Dendritic cell treated with granulocyte-macrophage colony-stimulating factor and Interleukin-4, amounts not matched to agents 40 ng/mL and 50 ng/mL, for 4 days (primary cell): ENCODE results near the gene CALB2.

Source experiments
- H3K27ac Mint-ChIP-seq: one replicate; pipeline ENCODE4 v1.8.0; 2022; ENCODE audit warnings: mild to moderate bottlenecking, mixed read lengths
- H3K27me3 Mint-ChIP-seq: one replicate; pipeline ENCODE4 v1.8.0; 2022; ENCODE audit warnings: mild to moderate bottlenecking, mixed read lengths
- H3K36me3 Mint-ChIP-seq: one replicate; pipeline ENCODE4 v1.8.0; 2022; ENCODE audit warnings: low read depth, mixed read lengths
- H3K4me1 Mint-ChIP-seq: one replicate; pipeline ENCODE4 v1.8.0; 2022; ENCODE audit warnings: low read depth, mixed read lengths
- H3K4me3 Mint-ChIP-seq: one replicate; pipeline ENCODE4 v1.8.0; 2022; ENCODE audit warnings: mild to moderate bottlenecking, moderate library complexity, mixed read lengths
- H3K9me3 Mint-ChIP-seq: one replicate; pipeline ENCODE4 v1.8.0; 2022; ENCODE audit warnings: mixed read lengths
- intact Hi-C: fragments of 100-400 bp; cut with micrococcal nuclease; formaldehyde crosslinking; loops from one replicate; pipeline ENCODE4 v1.15.0; 2022

Gene CALB2

GRCh38 chr16:71431176-71431575, 72.7 kb downstream of the CALB2 start:
- H3K36me3 Mint-ChIP-seq: no peaks in the 10 kb centered on the region
- peaks cover 28% of the 10 kb centered on the region for H3K27me3 Mint-ChIP-seq
- intact Hi-C loops: no loop called here
- H3K4me1 Mint-ChIP-seq: no peaks in the 10 kb centered on the region
- no peak overlapping the region for H3K27ac Mint-ChIP-seq
- no peak overlapping the region for H3K4me3 Mint-ChIP-seq
- H3K9me3 Mint-ChIP-seq: no peaks in the 10 kb centered on the region

GRCh38 chr16:71431991-71432390, 73.5 kb downstream of the CALB2 start:
- Mint-ChIP-seq H3K36me3 (no peaks in the 10 kb centered on the region), H3K9me3 (no peaks in the 10 kb centered on the region), H3K4me3 (no peak overlapping the region), H3K4me1 (no peaks in the 10 kb centered on the region), H3K27ac (no peak overlapping the region), H3K27me3 (peaks cover 20% of the 10 kb centered on the region)
- intact Hi-C loops: no loop called here

DNA sequence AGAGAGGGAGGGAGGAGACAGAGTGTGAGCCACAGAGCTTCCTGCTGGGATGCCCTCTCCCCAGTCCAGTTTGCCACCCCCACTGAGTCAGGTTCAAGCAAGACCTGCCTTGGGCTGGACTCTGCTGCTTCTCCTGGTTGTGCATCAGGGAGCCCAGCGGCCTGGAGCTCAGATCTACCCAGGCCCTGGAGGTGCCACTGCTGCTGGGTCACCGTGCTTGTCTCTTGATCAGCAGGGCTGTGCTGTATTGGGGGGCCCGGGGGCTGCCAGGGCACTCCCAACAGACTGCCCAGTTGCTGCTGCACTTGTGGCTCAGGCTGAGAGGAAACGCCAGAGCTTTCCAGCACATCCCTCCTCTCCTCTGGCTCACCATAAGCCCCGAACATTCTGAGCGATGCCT, 74.4 kb downstream of the CALB2 start:
- intact Hi-C loops: no loop called here
- no peaks in the 10 kb centered on the region for H3K4me1 Mint-ChIP-seq
- H3K27ac Mint-ChIP-seq: no peak overlapping the region
- no peaks in the 10 kb centered on the region for H3K9me3 Mint-ChIP-seq
- peaks cover 14% of the 10 kb centered on the region for H3K27me3 Mint-ChIP-seq
- H3K36me3 Mint-ChIP-seq: no peaks in the 10 kb centered on the region
- H3K4me3 Mint-ChIP-seq: no peak overlapping the region

DNA sequence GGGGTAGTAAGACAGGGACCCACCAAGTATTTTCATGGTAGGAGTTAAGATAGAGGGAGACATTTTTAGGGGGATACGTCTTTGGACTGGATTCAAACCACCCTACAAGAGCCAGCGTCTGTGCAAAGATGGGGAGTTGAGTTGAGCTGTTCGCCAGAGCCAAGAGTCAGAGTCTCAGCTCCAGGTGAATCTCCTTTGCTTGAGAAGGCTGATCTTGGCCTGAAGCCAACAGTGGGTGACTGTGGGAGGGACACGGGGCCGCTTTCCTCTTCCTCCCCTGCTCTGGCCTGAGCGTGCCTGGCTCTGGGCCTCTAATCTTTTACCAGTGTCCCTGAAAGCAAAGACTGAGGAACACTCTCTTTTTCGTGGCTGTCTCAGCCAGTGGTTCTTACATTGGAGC, 78.0 kb downstream of the CALB2 start:
- Mint-ChIP-seq H3K4me3 (no peak overlapping the region), H3K27me3 (peaks cover 12% of the 10 kb centered on the region)

DNA sequence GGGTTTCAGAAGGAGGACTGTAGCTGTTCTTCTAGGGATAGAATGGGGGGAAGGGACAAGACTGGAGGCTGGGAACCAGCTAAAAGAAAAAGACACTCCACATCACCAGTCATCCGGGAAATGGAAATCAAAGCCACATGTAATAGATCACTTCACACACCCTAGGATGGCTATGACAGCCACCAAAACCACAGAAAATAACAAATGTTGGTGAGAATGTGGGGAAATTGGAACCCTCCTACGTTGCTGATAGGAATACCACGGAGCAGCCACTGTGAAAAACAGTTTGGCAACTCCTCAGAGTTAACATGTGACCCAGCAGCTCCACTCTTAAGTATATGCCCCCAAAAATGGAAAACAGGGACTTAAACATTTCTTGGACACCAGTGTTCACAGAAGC, 81.0 kb downstream of the CALB2 start:
- intact Hi-C loops: no loop called here
- Mint-ChIP-seq H3K4me1 (no peaks in the 10 kb centered on the region), H3K4me3 (no peak overlapping the region), H3K27ac (no peak overlapping the region), H3K9me3 (peaks cover 21% of the 10 kb centered on the region), H3K36me3 (no peaks in the 10 kb centered on the region), H3K27me3 (peaks cover 12% of the 10 kb centered on the region)

More for the DNA sequence above, 78.0 kb downstream of the CALB2 start:
- H3K4me1 Mint-ChIP-seq: no peaks in the 10 kb centered on the region
- H3K27ac Mint-ChIP-seq: no peak overlapping the region
- intact Hi-C loops: no loop called here
- H3K9me3 Mint-ChIP-seq: no peaks in the 10 kb centered on the region
- H3K36me3 Mint-ChIP-seq: no peaks in the 10 kb centered on the region
